Spleen (tissue), 11 donors: ENCODE results near the gene CHST13. TPM values are rescaled to one million over a fixed set of nuclear protein-coding genes. Genes with fewer than 3 reads are reported as not detected.

Experiments
- DNase-seq: peaks from one replicate; pipeline ENCODE4 v3.0.0-alpha.2; 2020
- H3K27ac ChIP-seq, 8 donors: fragments of 200-600 bp; sonication (generic) in 7 of 8; 1 replicate in 4 of 8; 2 replicates in 4 of 8; pipeline versions ENCODE4 v1.5.0 to v1.8.0; 2016 to 2021; ENCODE audit warnings: inconsistent platforms in 4 of 8, mild to moderate bottlenecking in 4 of 8, moderate library complexity in 1 of 8
- H3K27me3 ChIP-seq, 7 donors: fragments of 200-600 bp; sonication (generic) in 6 of 7; replicated peaks in 1 of 7; 1 replicate in 4 of 7; 2 replicates in 3 of 7; pipeline versions ENCODE4 v1.5.0 to v1.8.0; 2016 to 2021; ENCODE audit warnings: inconsistent platforms in 3 of 7, mild to moderate bottlenecking in 1 of 7
- H3K36me3 ChIP-seq, 6 donors: fragments of 200-600 bp; sonication (generic) in 5 of 6; 1 replicate in 4 of 6; 2 replicates in 2 of 6; pipeline versions ENCODE4 v1.5.0 to v1.8.0; 2016 to 2021; ENCODE audit warnings: inconsistent platforms in 2 of 6
- H3K4me1 ChIP-seq, 6 donors: fragments of 200-600 bp; sonication (generic) in 5 of 6; 1 replicate in 3 of 6; 2 replicates in 3 of 6; pipeline versions ENCODE4 v1.5.0 to v1.8.0; 2016 to 2021; ENCODE audit warnings: inconsistent platforms in 3 of 6
- H3K4me3 ChIP-seq, 8 donors: fragments of 200-600 bp; sonication (generic) in 7 of 8; 1 replicate in 4 of 8; 2 replicates in 4 of 8; pipeline versions ENCODE4 v1.5.0 to v1.8.0; 2016 to 2021; ENCODE audit warnings: inconsistent platforms in 4 of 8, mild to moderate bottlenecking in 4 of 8, moderate library complexity in 2 of 8
- H3K9me3 ChIP-seq, 8 donors: fragments of 200-600 bp; sonication (generic) in 7 of 8; 1 replicate in 4 of 8; 2 replicates in 4 of 8; pipeline versions ENCODE4 v1.5.0 to v1.8.0; 2016 to 2021; ENCODE audit warnings: inconsistent platforms in 4 of 8
- CTCF ChIP-seq, 11 experiments: fragments of 200-600 bp in 7 of 11; fragments of 450-650 bp in 4 of 11; sonication (generic) in 4 of 11; IDR thresholded peaks in 8 of 11; conservative IDR thresholded peaks in 3 of 11; 1 replicate in 7 of 11; 2 replicates in 4 of 11; pipeline versions ENCODE4 v1.4.0 to v1.8.0; 2016 to 2021; ENCODE audit warnings: antibody characterized with exemption in 11 of 11, inconsistent platforms in 4 of 11, mild to moderate bottlenecking in 1 of 11
- POLR2A ChIP-seq, 3 donors: fragments of 450-650 bp; IDR thresholded peaks; one replicate each; pipeline ENCODE4 v1.5.1; 2017; ENCODE audit warnings: antibody characterized with exemption in 3 of 3, mild to moderate bottlenecking in 1 of 3
- POLR2AphosphoS5 ChIP-seq, 3 donors: sonication (generic); formaldehyde crosslinking; IDR thresholded peaks; one replicate each; pipeline ENCODE4 v1.5.1; 2017; ENCODE audit warnings: antibody characterized with exemption in 3 of 3
- WGBS, 5 donors: extraction: QIAGEN DNeasy Blood & Tissue Kit in 3 of 5; methylation state at CpG; one replicate each; pipeline versions ENCODE4 v1.1.5 to v1.1.7; 2013 to 2018; 5-methylcytosine and 5-hydroxymethylcytosine counted together
- intact Hi-C: fragments of 100-400 bp; cut with DNase I; formaldehyde crosslinking; loops from one replicate; pipeline ENCODE4 v1.15.0; 2023; ENCODE audit warnings: low total_unique reads
- polyA plus RNA-seq, 3 donors: library from polyadenylated mRNA; stranded (reverse); fragments of 200-250 nt; gene quantifications; one replicate each; pipeline ENCODE4 v1.2.1, GENCODE V29; 2013
- total RNA-seq, 7 donors: library from RNA; depleted of rRNA in 3 of 7; stranded (reverse); fragments of >200 nt in 3 of 7; fragmentation: NEBNext Ultra II Directional in 4 of 7; extraction: Animal tissue kit (Norgen Biotek cat#: 25700) in 4 of 7; gene quantifications; one replicate each; pipeline versions ENCODE4 v1.1.0 to v1.2.1, GENCODE V29; 2016 to 2021
- donor health status: healthy with polysubstance abuse.
- donor health status: DM: no; HTN: no; CAD: no; lungs with moderate emphysema.
- donor health status: DM: no; HTN: no; CAD: no.
- donor health status: Bipolar disorder and iron deficiency.
- donor health status: healthy.
- donor health status: DM: no; HTN: no; CAD: no.
- donor health status: DM: yes; HTN: yes; CAD: no.

CHST13 gene
- total and polyA plus RNA-seq, 10 donors, result 0.26 to 11.2 (median 2.9) TPM

GRCh38 chr3:126521122-126521891 is 2.6 kb upstream of the CHST13 start:
- Histone ChIP-seq H3K27me3 (peaks cover 0 to 57% (median 16%) of the 10 kb centered on the region in 7 donors), H3K4me3 (no peak overlapping the region), H3K4me1 (peaks cover 3 to 43% (median 28%) of the 10 kb centered on the region in 6 donors), H3K9me3 (no peaks in the 10 kb centered on the region), H3K27ac (no peak overlapping the region), H3K36me3 (no peaks in the 10 kb centered on the region)
- 68 to 89% (median 84%) methylated on average over 6 to 11 of the region's 11 CpGs for WGBS, 5 donors
- TF ChIP-seq POLR2AphosphoS5 (IDR thresholded peaks at IDR 0.05) (no peak), POLR2A (IDR thresholded peaks at IDR 0.05) (no peak), CTCF (IDR thresholded peaks at IDR 0.05 in 8 of 11, conservative IDR thresholded peaks at IDR 0.05 in 3 of 11) (no peak)
- intact Hi-C loops, result loop anchor here (10.0 kb wide), 1 partner anchor 133 kb away; the partner anchor contains the start of gene TXNRD3
- peak; percentile 69 for DNase-seq

DNA sequence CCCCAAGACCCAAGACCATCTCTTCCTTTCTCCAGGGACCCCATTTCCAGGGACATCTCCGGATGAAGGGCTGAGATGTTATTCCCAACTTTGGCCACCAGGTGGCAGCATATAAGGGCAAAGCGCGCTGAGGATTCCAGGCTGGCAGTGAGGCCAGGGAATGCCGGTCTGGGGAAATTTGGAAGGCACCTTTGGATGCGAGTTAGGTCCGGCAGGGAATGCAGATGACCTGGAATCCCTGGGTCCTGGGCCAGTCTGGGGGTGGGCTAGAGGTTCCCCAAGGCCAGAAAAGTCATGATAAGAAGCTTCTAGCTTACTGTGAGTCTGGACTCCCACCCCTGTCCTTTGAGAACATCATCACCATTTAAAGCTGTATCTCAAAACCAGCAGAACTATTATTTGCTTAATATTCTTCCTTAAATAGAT is 1.6 kb upstream of the CHST13 start:
- intact Hi-C loops, result loop anchor here (10.0 kb wide), 1 partner anchor 132 kb away; the partner anchor contains the start of gene TXNRD3
- WGBS, 5 donors, result 0 to 1% (median 1%) methylated on average over 6 of the region's 6 CpGs
- TF ChIP-seq POLR2AphosphoS5 (IDR thresholded peaks at IDR 0.05), result no peak
- TF ChIP-seq POLR2A (IDR thresholded peaks at IDR 0.05), result no peak
- peak; percentile 76 to 94 (median 91) for TF ChIP-seq CTCF (IDR thresholded peaks at IDR 0.05 in 8 of 11, conservative IDR thresholded peaks at IDR 0.05 in 3 of 11)

DNA sequence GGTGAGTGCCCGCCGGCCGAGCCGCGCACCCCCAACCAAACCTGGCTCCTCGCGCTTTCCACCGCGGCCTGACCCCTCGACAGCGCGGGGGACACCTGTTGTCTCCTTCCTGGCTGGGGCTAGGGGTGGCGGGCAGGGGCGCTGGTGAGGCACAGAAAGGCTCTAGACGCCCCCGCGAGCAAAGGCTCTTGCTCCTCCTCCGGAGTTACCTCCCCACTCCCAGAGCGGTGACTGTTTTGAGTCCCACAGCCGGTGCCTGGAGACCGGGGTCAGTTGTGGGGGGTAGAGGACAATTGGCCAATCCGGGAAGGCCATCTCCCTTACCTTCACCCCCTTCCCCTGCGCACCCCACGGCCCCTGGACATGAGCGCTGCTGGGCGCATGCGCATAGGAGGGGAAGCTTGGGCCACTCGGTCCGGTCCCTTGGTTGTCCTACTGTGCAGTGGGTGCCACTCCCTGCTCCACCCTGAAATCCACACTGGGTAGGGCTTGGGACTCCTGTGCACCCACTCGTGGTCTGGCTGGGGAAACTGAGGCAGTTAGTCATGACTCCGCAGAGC is 554 bp downstream of the CHST13 start:
- TF ChIP-seq CTCF (IDR thresholded peaks at IDR 0.05 in 8 of 11, conservative IDR thresholded peaks at IDR 0.05 in 3 of 11) (no peak), POLR2A (IDR thresholded peaks at IDR 0.05) (no peak), POLR2AphosphoS5 (IDR thresholded peaks at IDR 0.05) (no peak)
- no peaks in the 10 kb centered on the region for H3K9me3 ChIP-seq
- H3K27ac ChIP-seq, result peak overlapping the region in 5 of 8 donors; percentile 36 to 86 (median 78)
- peaks cover 0 to 44% (median 16%) of the 10 kb centered on the region in 7 donors for H3K27me3 ChIP-seq
- peak; percentile 78 for DNase-seq
- H3K4me3 ChIP-seq, result peak overlapping the region; percentile 21 to 71 (median 44)
- intact Hi-C loops, result loop anchor here (10.0 kb wide), 1 partner anchor 130 kb away; the partner anchor contains the start of gene TXNRD3
- no peaks in the 10 kb centered on the region for H3K36me3 ChIP-seq
- WGBS, 5 donors, result 8 to 16% (median 8%) methylated on average over 12 to 31 of the region's 31 CpGs
- H3K4me1 ChIP-seq, result peaks cover 3 to 74% (median 39%) of the 10 kb centered on the region in 6 donors

More for the DNA sequence above, 1.6 kb upstream of the CHST13 start:
- H3K4me1 ChIP-seq, result peaks cover 3 to 53% (median 31%) of the 10 kb centered on the region in 6 donors
- H3K27me3 ChIP-seq, result peaks cover 0 to 60% (median 16%) of the 10 kb centered on the region in 7 donors
- peak; percentile 78 for DNase-seq
- no peaks in the 10 kb centered on the region for H3K36me3 ChIP-seq
- H3K27ac ChIP-seq, result no peak overlapping the region
- no peak overlapping the region for H3K4me3 ChIP-seq
- no peaks in the 10 kb centered on the region for H3K9me3 ChIP-seq
